GM12875 (cell line): ENCODE results near the gene GRIP2.

Experiments used
- H3K4me3 ChIP-seq: one replicate; pipeline ENCODE4 v1.5.1; 2011; ENCODE audit warnings: low read depth, low read length, control low read depth
- CTCF ChIP-seq: IDR thresholded peaks from 2 replicates; pipeline ENCODE4 v1.5.1; 2011; ENCODE audit warnings: low read depth, mild to moderate bottlenecking, control low read depth, inconsistent platforms, low read length, moderate library complexity, borderline replicate concordance; ENCODE audit not compliant: insufficient read depth

The GRIP2 gene

GRCh38 chr3:14480207-14481017 lies 59.7 kb downstream of the GRIP2 start:
- no peak for TF ChIP-seq CTCF
- H3K4me3 ChIP-seq: no peak overlapping the region

GRCh38 chr3:14479591-14479990 lies 60.6 kb downstream of the GRIP2 start:
- TF ChIP-seq CTCF: no peak
- H3K4me3 ChIP-seq: no peak overlapping the region

- H3K4me3 ChIP-seq: no peak overlapping the region
Observed at GRCh38 chr3:14478956-14479550, 61.1 kb downstream of the GRIP2 start.

GRCh38 chr3:14477311-14477935 lies 62.7 kb downstream of the GRIP2 start:
- no peak overlapping the region for H3K4me3 ChIP-seq

More at GRCh38 chr3:14478956-14479550, 61.1 kb downstream of the GRIP2 start:
- TF ChIP-seq CTCF: no peak

GRCh38 chr3:14476583-14477265 lies 63.4 kb downstream of the GRIP2 start:
- no peak for TF ChIP-seq CTCF

More at GRCh38 chr3:14477311-14477935, 62.7 kb downstream of the GRIP2 start:
- no peak for TF ChIP-seq CTCF

GRCh38 chr3:14475621-14476020 lies 64.5 kb downstream of the GRIP2 start:
- no peak for TF ChIP-seq CTCF
- no peak overlapping the region for H3K4me3 ChIP-seq

More at GRCh38 chr3:14476583-14477265, 63.4 kb downstream of the GRIP2 start:
- H3K4me3 ChIP-seq: no peak overlapping the region
